ENCODE data around the gene FAM53A.

- TF ChIP-seq, protein P1, sequence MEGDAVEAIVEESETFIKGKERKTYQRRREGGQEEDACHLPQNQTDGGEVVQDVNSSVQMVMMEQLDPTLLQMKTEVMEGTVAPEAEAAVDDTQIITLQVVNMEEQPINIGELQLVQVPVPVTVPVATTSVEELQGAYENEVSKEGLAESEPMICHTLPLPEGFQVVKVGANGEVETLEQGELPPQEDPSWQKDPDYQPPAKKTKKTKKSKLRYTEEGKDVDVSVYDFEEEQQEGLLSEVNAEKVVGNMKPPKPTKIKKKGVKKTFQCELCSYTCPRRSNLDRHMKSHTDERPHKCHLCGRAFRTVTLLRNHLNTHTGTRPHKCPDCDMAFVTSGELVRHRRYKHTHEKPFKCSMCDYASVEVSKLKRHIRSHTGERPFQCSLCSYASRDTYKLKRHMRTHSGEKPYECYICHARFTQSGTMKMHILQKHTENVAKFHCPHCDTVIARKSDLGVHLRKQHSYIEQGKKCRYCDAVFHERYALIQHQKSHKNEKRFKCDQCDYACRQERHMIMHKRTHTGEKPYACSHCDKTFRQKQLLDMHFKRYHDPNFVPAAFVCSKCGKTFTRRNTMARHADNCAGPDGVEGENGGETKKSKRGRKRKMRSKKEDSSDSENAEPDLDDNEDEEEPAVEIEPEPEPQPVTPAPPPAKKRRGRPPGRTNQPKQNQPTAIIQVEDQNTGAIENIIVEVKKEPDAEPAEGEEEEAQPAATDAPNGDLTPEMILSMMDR (conservative IDR thresholded peaks at IDR 0.05 in 1 of 2, IDR thresholded peaks at IDR 0.05 in 1 of 2; ENCODE audit: low read depth in 1 of 2, low read length in 2 of 2) = no peak
- TF ChIP-seq EZH2 (IDR thresholded peaks at IDR 0.05; ENCODE audit: low read length, missing control alignments) = no peak
Measured at GRCh38 chr4:1666391-1666790, 17.7 kb downstream of the FAM53A start.

Data from fibroblast of lung (primary cell).